Epithelial cell of prostate (primary cell): ENCODE measurements around the gene SEMA7A.
A peak's percentile ranks its signal among the peaks of the same experiment; 100 is the strongest.
"Not testable (repeated sequence)": the region's sequence is repeated elsewhere in the genome, so short reads cannot be mapped to it uniquely, and the experiment has no call there.

ENCODE experiments used
- DNase-seq: peaks from one replicate; pipeline ENCODE4 v3.0.0-alpha.2; 2011; ENCODE audit warnings: low read depth, low spot score
- H3K27ac ChIP-seq: fragments of 450-650 bp; 2 replicates; pipeline ENCODE4 v1.5.1; 2017; ENCODE audit warnings: mild to moderate bottlenecking

The SEMA7A gene

DNA sequence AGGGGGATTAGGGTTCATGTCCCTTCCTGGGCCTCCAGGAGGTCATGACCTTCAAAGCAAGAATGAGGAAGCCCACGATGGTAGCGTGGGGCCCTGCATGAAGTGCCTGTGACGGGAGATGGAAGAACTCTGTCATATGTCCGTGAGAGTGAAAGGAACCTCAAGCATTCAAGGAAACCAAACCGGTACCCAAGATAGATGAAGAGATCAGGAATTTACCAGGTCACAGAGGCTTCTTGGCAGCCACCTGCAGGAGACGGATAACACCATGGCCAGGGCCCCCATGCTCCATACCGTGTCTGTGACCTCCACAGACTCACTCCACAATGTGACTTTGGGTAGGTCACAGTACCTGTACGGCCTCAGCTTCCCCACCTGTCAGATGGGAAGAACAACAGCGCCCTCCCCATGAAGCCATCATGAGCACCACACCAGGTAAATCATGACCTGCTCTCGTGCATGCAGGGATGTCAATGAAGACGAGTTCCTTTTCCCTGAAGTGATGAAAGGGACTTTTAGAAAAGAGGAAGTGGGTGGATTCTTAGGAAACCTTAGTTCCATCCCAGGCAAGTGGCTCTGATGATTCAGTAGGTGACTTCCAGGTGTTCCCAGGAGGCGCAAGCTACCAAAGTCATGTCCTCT lies 43.0 kb downstream of the SEMA7A start:
- DNase-seq = no peak
- H3K27ac ChIP-seq = no peak overlapping the region

- H3K27ac ChIP-seq, DNase-seq: not testable (repeated sequence)
Measured at GRCh38 chr15:74390049-74390646, 43.6 kb downstream of the SEMA7A start.

DNA sequence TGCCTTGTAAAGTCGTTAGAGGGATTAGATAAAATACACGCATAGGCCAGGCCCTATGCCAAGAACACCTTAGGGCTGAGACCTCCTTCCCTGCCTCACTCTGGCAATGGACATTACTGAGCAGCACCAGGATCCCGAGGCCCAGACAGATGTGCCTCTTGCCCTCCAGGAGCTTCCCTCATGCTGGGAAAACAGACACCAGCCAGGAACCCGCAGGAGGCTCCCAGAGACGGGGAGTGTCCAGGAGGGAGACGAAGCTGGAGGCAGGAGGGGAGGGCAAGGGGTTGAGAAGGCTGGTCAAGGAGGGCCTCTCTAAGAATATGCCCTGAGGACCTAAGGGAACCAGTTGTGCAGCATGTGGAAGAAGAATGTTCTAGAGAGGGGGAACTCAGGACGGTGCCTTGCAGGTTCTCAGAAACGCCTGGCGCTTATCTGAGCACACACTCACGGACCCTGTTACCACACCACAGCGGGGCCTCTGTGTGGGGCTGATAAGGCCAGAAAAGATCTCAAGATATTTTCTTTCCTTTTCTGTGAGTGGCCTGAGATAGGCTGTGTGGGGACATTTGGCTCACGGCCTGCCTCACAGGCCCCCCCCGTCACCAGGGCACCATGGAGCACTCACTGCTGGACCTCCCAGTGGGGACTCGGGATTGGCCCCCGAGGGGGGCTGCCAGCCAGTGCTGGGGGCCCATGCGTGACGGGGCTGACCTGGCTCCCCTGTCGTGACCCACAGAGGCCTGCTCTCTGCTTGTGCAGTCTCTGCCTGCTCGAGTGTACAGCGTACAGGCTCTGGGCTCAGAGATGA lies 44.3 kb downstream of the SEMA7A start:
- DNase-seq = no peak
- H3K27ac ChIP-seq = no peak overlapping the region

DNA sequence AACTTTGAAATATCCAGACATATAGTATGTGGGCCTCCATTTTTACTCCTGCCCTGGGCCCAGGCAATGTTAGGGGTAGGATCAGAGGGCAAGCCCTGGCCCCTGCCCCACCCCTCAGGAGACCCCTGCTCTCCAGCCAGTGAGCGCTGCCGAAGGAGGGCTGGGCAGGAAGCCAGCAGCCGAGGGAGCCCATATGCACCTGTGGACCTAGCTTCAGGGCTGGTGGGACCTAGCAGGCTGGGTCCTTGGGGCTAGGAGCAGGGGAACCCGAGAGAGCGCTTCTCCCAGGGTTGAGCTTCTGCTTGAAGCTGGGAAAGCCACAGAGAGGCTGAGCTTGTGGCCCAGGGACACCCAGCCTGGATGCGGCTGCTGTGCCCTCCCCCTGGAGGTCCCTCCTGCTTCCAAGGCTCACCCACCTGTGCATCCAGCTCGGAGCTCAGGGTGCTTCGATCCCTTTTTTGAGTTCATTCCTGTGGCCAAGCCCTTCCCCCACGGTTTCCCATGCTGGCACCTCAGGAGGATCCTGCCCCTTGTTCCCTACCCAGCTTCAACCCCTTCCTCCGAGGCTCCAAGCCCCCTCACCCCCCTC lies 45.3 kb downstream of the SEMA7A start:
- DNase-seq = no peak
- peak overlapping the region; percentile 100 for H3K27ac ChIP-seq

GRCh38 chr15:74387621-74388362 lies 46.0 kb downstream of the SEMA7A start:
- H3K27ac ChIP-seq = peak overlapping the region; percentile 100
- DNase-seq = no peak

DNA sequence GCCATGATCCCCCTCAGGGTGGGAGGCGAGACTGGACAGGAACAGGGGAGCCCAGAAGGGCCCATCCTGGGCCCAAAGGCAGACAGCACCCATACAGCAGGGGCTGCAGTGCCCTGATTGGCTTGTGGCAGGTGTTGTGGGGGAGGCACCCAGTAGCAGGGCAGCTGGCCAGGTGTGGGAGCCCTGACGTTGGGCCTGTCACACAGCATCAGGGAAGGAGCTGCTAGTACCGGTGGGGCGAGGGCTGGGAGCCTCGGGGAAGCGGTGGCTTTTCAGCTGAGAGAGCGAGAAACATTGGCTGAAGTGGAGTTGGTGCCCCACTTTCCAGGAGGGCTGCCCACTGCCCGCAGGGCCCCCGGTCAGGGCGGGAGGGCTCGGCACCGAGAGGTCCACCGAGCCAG lies 46.6 kb downstream of the SEMA7A start:
- H3K27ac ChIP-seq = peak overlapping the region; percentile 100
- DNase-seq = no peak

GRCh38 chr15:74386496-74387140 lies 47.1 kb downstream of the SEMA7A start:
- DNase-seq = no peak
- H3K27ac ChIP-seq = peak overlapping the region; percentile 100

DNA sequence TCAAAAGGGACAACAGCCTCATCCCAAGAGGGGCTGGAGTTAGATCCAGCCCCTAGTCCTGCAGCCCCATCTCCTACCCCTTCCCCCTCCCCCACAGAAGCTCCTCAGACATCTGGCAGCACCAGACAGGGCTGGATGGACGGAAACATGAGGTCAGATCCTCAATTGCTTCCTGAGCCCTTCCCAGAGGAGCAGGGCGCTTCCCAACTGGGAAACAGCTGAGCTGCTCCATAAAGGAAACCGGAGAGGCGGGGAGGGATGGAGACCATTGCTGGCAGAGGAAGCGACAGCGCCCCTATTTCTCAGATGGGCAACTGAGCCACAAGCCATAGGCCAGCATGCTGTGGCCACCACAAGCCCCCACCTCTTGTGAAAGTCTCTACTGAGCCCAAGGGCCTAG lies 48.0 kb downstream of the SEMA7A start:
- DNase-seq = no peak
- peak overlapping the region; percentile 100 for H3K27ac ChIP-seq

DNA sequence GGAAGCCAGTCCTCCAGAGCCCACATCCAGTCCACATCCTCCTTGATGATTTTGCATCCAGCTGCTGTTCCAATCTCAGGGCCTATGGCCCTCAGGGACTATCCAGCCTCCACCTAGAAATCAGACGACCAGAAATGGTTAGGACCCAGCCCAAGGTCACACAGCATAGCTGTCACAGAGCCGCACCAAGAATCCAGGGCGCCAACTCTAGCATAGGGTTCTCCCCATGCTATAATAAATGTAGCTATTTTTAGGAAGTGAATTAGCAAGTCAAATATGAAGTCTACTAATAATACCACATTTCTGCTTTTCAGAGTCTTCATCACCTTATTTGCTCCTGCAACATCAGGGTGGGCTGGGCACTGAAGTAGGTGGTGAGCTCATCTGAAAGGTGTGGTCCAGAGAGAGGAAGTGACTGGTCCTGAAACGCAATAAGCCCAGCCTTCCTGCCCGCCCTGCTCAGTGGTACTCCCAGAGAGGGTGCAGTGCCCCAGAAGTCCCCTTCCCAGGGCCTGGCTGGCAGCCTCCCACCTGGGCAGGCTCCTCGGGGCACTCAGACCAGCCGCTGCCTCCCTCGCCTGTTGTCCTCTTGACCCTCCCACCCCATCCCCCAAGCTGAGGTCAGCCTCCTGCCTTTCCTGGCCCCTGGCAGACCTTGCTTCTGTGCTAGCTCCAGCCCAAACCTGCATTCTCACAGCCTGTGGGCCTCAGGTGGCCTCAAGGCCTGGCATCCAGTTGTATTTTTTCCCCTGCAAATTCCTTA lies 48.7 kb downstream of the SEMA7A start:
- peak; percentile 97 for DNase-seq
- peak overlapping the region; percentile 100 for H3K27ac ChIP-seq

GRCh38 chr15:74384566-74384880 lies 49.2 kb downstream of the SEMA7A start:
- peak overlapping the region; percentile 100 for H3K27ac ChIP-seq
- DNase-seq = no peak

- peak overlapping the region; percentile 100 for H3K27ac ChIP-seq
- DNase-seq = peak; percentile 99
Measured at GRCh38 chr15:74383695-74384565, 49.8 kb downstream of the SEMA7A start.

DNA sequence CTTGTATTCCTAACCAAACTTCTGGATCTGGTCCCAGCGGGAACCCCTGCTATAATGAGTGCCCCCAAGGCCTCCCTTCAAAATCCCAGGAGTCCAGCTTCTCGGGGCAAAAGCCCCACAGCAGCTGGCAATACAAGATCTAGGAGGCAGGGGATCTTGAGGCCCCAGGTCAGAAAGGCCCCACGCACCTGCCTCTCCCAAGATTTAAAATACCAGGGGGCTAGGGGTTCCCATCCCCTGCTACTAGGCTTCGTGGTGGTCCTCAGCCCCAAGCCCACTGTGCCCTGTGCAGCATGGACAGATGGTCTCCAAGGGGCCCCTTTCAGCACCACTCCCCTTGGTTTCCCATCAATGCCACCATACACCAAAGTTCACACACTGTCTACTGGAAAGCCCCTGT lies 50.5 kb downstream of the SEMA7A start:
- H3K27ac ChIP-seq = peak overlapping the region; percentile 100
- DNase-seq = no peak

GRCh38 chr15:74382004-74382816 lies 51.5 kb downstream of the SEMA7A start:
- peak; percentile 73 for DNase-seq

GRCh38 chr15:74381481-74381880 lies 52.3 kb downstream of the SEMA7A start:
- peak overlapping the region; percentile 100 for H3K27ac ChIP-seq
- no peak for DNase-seq

More at GRCh38 chr15:74382004-74382816, 51.5 kb downstream of the SEMA7A start:
- H3K27ac ChIP-seq = peak overlapping the region; percentile 100

- no peak overlapping the region for H3K27ac ChIP-seq
- DNase-seq = no peak
Measured at GRCh38 chr15:74381190-74381453, 52.6 kb downstream of the SEMA7A start.

DNA sequence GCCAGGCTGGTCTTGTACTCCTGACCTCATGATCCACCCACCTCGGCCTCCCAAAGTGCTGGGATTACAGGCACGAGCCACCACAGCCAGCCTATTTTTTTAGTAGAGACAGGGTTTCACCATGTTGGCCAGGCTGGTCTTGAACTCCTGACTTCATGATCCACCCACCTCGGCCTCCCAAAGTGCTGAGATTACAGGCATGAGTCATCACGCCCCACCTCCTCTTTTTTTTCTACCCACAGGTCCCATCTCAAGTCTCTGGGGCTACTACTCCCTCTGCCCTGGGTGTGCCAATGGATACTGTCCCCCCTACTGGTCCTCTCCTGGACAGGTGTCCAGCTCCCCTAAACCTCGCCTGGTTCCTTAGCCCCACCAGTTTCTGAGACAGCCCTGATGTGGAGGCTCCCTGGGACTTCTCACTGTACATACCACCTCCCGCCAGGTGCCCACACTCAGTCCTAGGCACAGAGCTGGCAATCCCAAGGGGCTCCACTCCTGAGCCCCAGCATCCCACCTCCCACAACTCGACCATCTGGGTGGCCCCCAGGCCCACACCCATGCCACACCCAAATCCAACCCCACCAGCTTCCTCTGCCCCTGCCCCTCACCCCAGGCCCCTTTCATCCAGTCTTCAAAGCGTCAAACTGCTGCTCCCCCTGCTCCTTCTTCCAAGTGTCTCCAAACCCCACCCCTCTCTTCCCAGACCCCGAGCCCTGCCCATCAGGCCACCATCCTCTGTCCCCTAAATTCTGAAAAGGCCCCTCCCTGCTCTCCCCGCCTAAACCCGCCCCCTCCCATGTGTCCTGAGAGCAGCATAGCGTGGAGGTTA lies 53.2 kb downstream of the SEMA7A start:
- H3K27ac ChIP-seq = no peak overlapping the region
- DNase-seq = no peak

DNA sequence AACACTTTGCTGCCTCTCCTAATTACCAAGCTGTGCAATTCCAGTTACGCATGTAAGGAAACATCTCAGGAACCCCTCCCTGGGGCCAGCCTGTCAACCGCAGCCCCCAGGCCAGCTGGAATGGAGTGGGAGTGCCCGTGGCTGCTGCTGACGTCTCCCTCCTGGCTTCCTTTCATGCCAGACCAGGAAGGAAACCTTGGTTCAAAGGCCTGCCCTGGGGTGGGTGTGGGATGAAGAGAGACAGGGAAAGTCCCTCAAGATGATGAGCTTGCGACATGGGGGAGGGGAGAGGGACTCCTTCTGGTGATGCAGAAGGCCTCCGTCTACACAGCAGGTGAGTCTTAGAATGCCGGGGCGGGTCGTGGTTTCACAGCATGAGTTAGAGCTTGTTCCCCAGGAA lies 54.9 kb downstream of the SEMA7A start:
- DNase-seq = peak; percentile 75
- H3K27ac ChIP-seq = peak overlapping the region; percentile 12
